Activated CD8-positive, alpha-beta T cell treated with anti-CD3 and anti-CD28 coated beads for 36 hours (primary cell): ENCODE data around the gene STMN3. TPM values are rescaled to one million over a fixed set of nuclear protein-coding genes. Genes with fewer than 3 reads are reported as not detected.

Experiments
- ATAC-seq: fragments of 200-7000 bp; cut with Tn5 transposase; one replicate; pipeline ENCODE4 v1.10.0; 2021; ENCODE audit warnings: mild to moderate bottlenecking, moderate library complexity
- CTCF ChIA-PET: fragments of 350-600 bp; sonication (Branson Sonifier 250); formaldehyde crosslinking; loops from one replicate; lab custom pipeline; 2021; ENCODE audit warnings: antibody characterized with exemption; lab: Charles Lee
- POLR2A ChIA-PET: fragments of 350-600 bp; sonication (Branson Sonifier 250); formaldehyde crosslinking; loops from one replicate; lab custom pipeline; 2021; ENCODE audit warnings: antibody characterized with exemption; lab: Charles Lee
- DNase-seq: peaks from one replicate; pipeline ENCODE4 v3.0.0-alpha.2; 2020
- H3K27ac Mint-ChIP-seq: one replicate; pipeline ENCODE4 v1.8.0; 2021; ENCODE audit warnings: mild to moderate bottlenecking, mixed read lengths
- H3K27me3 Mint-ChIP-seq: one replicate; pipeline ENCODE4 v1.8.0; 2021; ENCODE audit warnings: mixed read lengths
- H3K36me3 Mint-ChIP-seq: one replicate; pipeline ENCODE4 v1.8.0; 2021; ENCODE audit warnings: low read depth, mixed read lengths
- H3K4me1 Mint-ChIP-seq: one replicate; pipeline ENCODE4 v1.8.0; 2021; ENCODE audit warnings: low read depth, mixed read lengths
- H3K4me3 Mint-ChIP-seq: one replicate; pipeline ENCODE4 v1.8.0; 2021; ENCODE audit warnings: mild to moderate bottlenecking, moderate library complexity, mixed read lengths
- H3K9me3 Mint-ChIP-seq: one replicate; pipeline ENCODE4 v1.8.0; 2021; ENCODE audit warnings: mixed read lengths
- CTCF ChIP-seq: fragments of 200-600 bp; IDR thresholded peaks from one replicate; pipeline ENCODE4 v1.8.0; 2022; ENCODE audit warnings: antibody characterized with exemption, mild to moderate bottlenecking
- intact Hi-C: fragments of 100-400 bp; cut with micrococcal nuclease; formaldehyde crosslinking; loops from one replicate; pipeline ENCODE4 v1.10.0; 2022
- total RNA-seq, 2 experiments: library from RNA; stranded (reverse); gene quantifications; one replicate each; pipeline ENCODE4 v1.2.3, GENCODE V29; 2021

Gene STMN3
- total RNA-seq, 2 experiments from 2014 or later: 17.8 to 18.4 TPM

DNA sequence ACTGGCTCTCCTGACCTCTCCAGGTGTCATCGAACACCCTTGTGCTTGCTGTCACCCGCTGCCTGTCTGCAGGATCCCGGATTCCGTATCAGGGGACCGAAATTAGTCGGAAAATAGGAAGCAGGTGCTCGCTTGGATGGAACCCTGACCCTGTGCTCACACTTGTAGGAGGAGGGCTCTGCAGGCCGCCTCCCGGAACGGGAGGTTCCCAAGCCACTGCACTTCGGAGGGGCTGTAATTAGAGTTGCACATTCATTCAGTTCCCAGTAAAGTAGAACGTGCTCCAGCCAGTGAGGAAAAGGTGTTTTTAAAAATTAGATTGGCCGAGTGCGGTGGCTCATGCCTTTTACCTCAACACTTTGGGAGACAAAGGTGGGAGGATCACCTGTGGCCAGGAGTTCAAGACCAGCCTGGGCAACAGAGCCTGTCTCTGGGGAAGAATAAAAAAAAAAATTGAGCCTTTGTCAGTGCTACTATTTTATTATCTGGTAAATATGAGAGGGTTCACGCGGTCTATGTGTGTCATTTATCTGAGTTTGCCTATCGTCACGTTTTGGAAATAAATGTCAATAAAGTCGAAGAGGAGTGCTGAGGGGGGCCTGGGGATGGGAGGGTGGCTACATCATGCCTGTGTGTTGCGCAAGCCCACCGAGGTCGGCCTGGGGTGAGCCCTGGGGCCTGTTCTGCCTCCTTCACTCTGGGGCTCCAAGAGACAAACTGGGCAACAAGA, 24.8 kb downstream of the STMN3 start:
- H3K27ac Mint-ChIP-seq: peak overlapping the region; percentile 97
- peaks cover 26% of the 10 kb centered on the region for H3K36me3 Mint-ChIP-seq
- ChIA-PET POLR2A (interaction anchor here (0.6 to 4.3 kb wide), 7 partner anchors 8 to 107 kb away, joined by 3 to 57 read pairs (median 4); partner anchors contain the start of gene RTEL1), CTCF (interaction anchor here (1.6 to 4.0 kb wide), 2 partner anchors 10 to 13 kb away, joined by 10 to 16 read pairs; no protein-coding TSS in a partner anchor)
- no peaks in the 10 kb centered on the region for H3K27me3 Mint-ChIP-seq
- H3K4me3 Mint-ChIP-seq: peak overlapping the region; percentile 93
- H3K4me1 Mint-ChIP-seq: peaks cover 32% of the 10 kb centered on the region
- TF ChIP-seq CTCF: no peak
- no peaks in the 10 kb centered on the region for H3K9me3 Mint-ChIP-seq
- intact Hi-C loops: no loop called here
- ATAC-seq: peak; percentile 54
- peak; percentile 78 for DNase-seq

GRCh38 chr20:63627751-63628245, 25.4 kb downstream of the STMN3 start:
- CTCF ChIA-PET: interaction anchor here (1.3 to 4.0 kb wide), 3 partner anchors 11 to 60 kb away, joined by 3 to 16 read pairs (median 10); no protein-coding TSS in a partner anchor
- ATAC-seq (peak; percentile 18), DNase-seq (no peak)
- POLR2A ChIA-PET: interaction anchor here (1.1 to 4.3 kb wide), 8 partner anchors 8 to 107 kb away, joined by 3 to 57 read pairs (median 6); partner anchors contain the start of genes RTEL1 and STMN3
- H3K9me3 Mint-ChIP-seq: no peaks in the 10 kb centered on the region
- no peaks in the 10 kb centered on the region for H3K27me3 Mint-ChIP-seq
- intact Hi-C loops: no loop called here
- H3K4me3 Mint-ChIP-seq: peak overlapping the region; percentile 93
- peaks cover 26% of the 10 kb centered on the region for H3K36me3 Mint-ChIP-seq
- peaks cover 29% of the 10 kb centered on the region for H3K4me1 Mint-ChIP-seq
- H3K27ac Mint-ChIP-seq: peak overlapping the region; percentile 97
- no peak for TF ChIP-seq CTCF

- intact Hi-C loops: no loop called here
- Mint-ChIP-seq H3K27ac (peak overlapping the region; percentile 97), H3K36me3 (peaks cover 26% of the 10 kb centered on the region), H3K27me3 (no peaks in the 10 kb centered on the region), H3K9me3 (no peaks in the 10 kb centered on the region), H3K4me1 (peaks cover 31% of the 10 kb centered on the region), H3K4me3 (peak overlapping the region; percentile 93)
- TF ChIP-seq CTCF: no peak
- ChIA-PET POLR2A (interaction anchor here (0.6 to 4.3 kb wide), 10 partner anchors 9 to 228 kb away, joined by 3 to 57 read pairs (median 5); partner anchors contain the start of genes RTEL1 and STMN3), CTCF (interaction anchor here (0.7 to 4.0 kb wide), 4 partner anchors 9 to 60 kb away, joined by 3 to 16 read pairs (median 6); no protein-coding TSS in a partner anchor)
- ATAC-seq (peak; percentile 81), DNase-seq (peak; percentile 95)
Measured at GRCh38 chr20:63627129-63627750, 26.0 kb downstream of the STMN3 start.

GRCh38 chr20:63626424-63627128, 26.6 kb downstream of the STMN3 start, which contains the start of gene GMEB2:
Gene GMEB2 (minus strand): TSS chr20:63627101. CDS start chr20:63619397, 7,704 bp downstream.
- Mint-ChIP-seq H3K9me3 (no peaks in the 10 kb centered on the region), H3K27me3 (no peaks in the 10 kb centered on the region), H3K4me1 (peaks cover 29% of the 10 kb centered on the region), H3K4me3 (peak within 1 kb of the TSS; percentile 93), H3K36me3 (peaks cover 26% of the 10 kb centered on the region), H3K27ac (peak within 1 kb of the TSS; percentile 97)
- ATAC-seq: peak; percentile 57
- no peak for TF ChIP-seq CTCF
- ChIA-PET CTCF (interaction anchor here (0.7 to 4.0 kb wide), 4 partner anchors 10 to 59 kb away, joined by 3 to 16 read pairs (median 6); no protein-coding TSS in a partner anchor), POLR2A (interaction anchor here (0.6 to 4.3 kb wide), 10 partner anchors 9 to 228 kb away, joined by 3 to 57 read pairs (median 5); partner anchors contain the start of genes RTEL1 and STMN3)
- intact Hi-C loops: no loop called here
- DNase-seq: peak; percentile 71
